A673 (cell line): Measurements from ENCODE around the gene LRRC37A3. TPM values are rescaled to one million over a fixed set of nuclear protein-coding genes. Genes with fewer than 3 reads are reported as not detected.

Experiments
- BruUV-seq: library from RNA; stranded (reverse); fragments of 400-500 nt; replicated peaks from 2 replicates; lab custom pipeline; 2021; lab: Mats Ljungman, UMichigan
- CTCF ChIA-PET: fragments of 300-600 bp; sonication (Branson Sonifier 250); formaldehyde crosslinking; loops from one replicate; lab custom pipeline; 2022; ENCODE audit warnings: antibody characterized with exemption; lab: Charles Lee
- POLR2A ChIA-PET: fragments of 300-600 bp; sonication (Branson Sonifier 250); formaldehyde crosslinking; loops from one replicate; lab custom pipeline; 2022; ENCODE audit warnings: antibody characterized with exemption; ENCODE audit not compliant: low non-redundant PET; lab: Charles Lee
- DNase-seq: peaks from one replicate; pipeline ENCODE4 v3.0.0-alpha.2; 2015; ENCODE audit warnings: low spot score
- H3K27ac ChIP-seq: fragments of 200-600 bp; sonication (generic); 2 replicates; pipeline ENCODE4 v1.5.1; 2016; ENCODE audit warnings: mixed run types, low read depth, mild to moderate bottlenecking, mixed read lengths, antibody characterized with exemption, low read length; ENCODE audit not compliant: poor library complexity, severe bottlenecking
- H3K27me3 ChIP-seq: fragments of 200-600 bp; sonication (generic); replicated peaks from 2 replicates; pipeline ENCODE4 v1.6.1; 2017; ENCODE audit warnings: mixed run types, low read depth, mild to moderate bottlenecking, mixed read lengths, antibody characterized with exemption, low read length; ENCODE audit not compliant: insufficient read depth, poor library complexity
- H3K36me3 ChIP-seq: fragments of 200-600 bp; sonication (generic); 2 replicates; pipeline ENCODE4 v1.6.1; 2016; ENCODE audit warnings: mixed run types, mild to moderate bottlenecking, mixed read lengths, antibody characterized with exemption, low read length; ENCODE audit not compliant: insufficient read depth, poor library complexity, severe bottlenecking
- H3K4me1 ChIP-seq: fragments of 200-600 bp; sonication (generic); 2 replicates; pipeline ENCODE4 v1.6.1; 2017; ENCODE audit warnings: mixed run types, mild to moderate bottlenecking, mixed read lengths, antibody characterized with exemption, low read length; ENCODE audit not compliant: insufficient read depth, poor library complexity, severe bottlenecking
- H3K4me3 ChIP-seq: fragments of 200-600 bp; sonication (generic); 2 replicates; pipeline ENCODE4 v1.5.1; 2016; ENCODE audit warnings: low read depth, mixed run types, mild to moderate bottlenecking, mixed read lengths, low read length; ENCODE audit not compliant: poor library complexity, severe bottlenecking
- H3K9me3 ChIP-seq: fragments of 200-600 bp; sonication (generic); 2 replicates; pipeline ENCODE4 v1.6.1; 2016; ENCODE audit warnings: mixed run types, low read depth, mild to moderate bottlenecking, mixed read lengths, antibody characterized with exemption, low read length; ENCODE audit not compliant: poor library complexity, severe bottlenecking
- EZH2 ChIP-seq: fragments of 200-600 bp; sonication (generic); IDR thresholded peaks from 2 replicates; pipeline ENCODE4 v1.6.1; 2017; ENCODE audit warnings: borderline replicate concordance, low read depth, mild to moderate bottlenecking, mixed read lengths, antibody characterized with exemption, low read length; ENCODE audit not compliant: poor library complexity, severe bottlenecking
- intact Hi-C: fragments of 100-400 bp; cut with micrococcal nuclease; formaldehyde crosslinking; loops from one replicate; pipeline ENCODE4 v1.10.0; 2022; ENCODE audit not compliant: unreplicated experiment
- total RNA-seq: library from RNA; stranded (reverse); gene quantifications from 2 replicates; pipeline ENCODE4 v1.2.3, GENCODE V29; 2021
- TF ChIP-seq, protein P1 (sequence below): fragments of 300-800, 200-600 bp; sonication (generic); conservative IDR thresholded peaks from 2 replicates; pipeline ENCODE4 v1.5.1; 2017; ENCODE audit warnings: low read depth, mild to moderate bottlenecking, antibody characterized with exemption, low read length, moderate library complexity, mixed read lengths

LRRC37A3 gene
- total RNA-seq, 1 experiment from 2014 or later: 17.6 TPM

DNA sequence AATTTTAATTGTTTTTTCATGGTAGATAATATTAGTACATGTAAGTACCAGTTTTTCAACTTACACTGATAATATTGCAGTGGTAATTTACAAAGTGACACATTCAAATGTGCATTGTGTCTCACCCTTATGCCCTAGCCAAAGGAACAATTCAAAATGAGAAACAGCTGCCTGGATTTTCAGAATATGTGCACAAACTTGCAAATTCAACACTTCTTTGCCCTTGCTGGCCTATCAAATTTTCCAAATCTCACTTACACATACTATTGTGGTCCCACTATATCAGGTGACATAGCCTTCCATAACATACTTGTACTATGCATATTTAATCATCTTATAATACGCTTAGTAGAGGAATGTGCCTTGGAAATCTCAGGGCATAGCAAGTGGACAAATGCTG is 32.6 kb upstream of the LRRC37A3 start:
- CTCF ChIA-PET: no interaction called here
- intact Hi-C loops: no loop called here
- POLR2A ChIA-PET: no interaction called here
- no peak for DNase-seq
- Histone ChIP-seq H3K27ac (no peak overlapping the region), H3K4me1 (no peaks in the 10 kb centered on the region), H3K27me3 (no peaks in the 10 kb centered on the region), H3K36me3 (no peaks in the 10 kb centered on the region), H3K4me3 (no peak overlapping the region), H3K9me3 (no peaks in the 10 kb centered on the region)
- BruUV-seq: no TSS peak
- TF ChIP-seq, protein P1, sequence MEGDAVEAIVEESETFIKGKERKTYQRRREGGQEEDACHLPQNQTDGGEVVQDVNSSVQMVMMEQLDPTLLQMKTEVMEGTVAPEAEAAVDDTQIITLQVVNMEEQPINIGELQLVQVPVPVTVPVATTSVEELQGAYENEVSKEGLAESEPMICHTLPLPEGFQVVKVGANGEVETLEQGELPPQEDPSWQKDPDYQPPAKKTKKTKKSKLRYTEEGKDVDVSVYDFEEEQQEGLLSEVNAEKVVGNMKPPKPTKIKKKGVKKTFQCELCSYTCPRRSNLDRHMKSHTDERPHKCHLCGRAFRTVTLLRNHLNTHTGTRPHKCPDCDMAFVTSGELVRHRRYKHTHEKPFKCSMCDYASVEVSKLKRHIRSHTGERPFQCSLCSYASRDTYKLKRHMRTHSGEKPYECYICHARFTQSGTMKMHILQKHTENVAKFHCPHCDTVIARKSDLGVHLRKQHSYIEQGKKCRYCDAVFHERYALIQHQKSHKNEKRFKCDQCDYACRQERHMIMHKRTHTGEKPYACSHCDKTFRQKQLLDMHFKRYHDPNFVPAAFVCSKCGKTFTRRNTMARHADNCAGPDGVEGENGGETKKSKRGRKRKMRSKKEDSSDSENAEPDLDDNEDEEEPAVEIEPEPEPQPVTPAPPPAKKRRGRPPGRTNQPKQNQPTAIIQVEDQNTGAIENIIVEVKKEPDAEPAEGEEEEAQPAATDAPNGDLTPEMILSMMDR: no peak
- no peak for TF ChIP-seq EZH2

DNA sequence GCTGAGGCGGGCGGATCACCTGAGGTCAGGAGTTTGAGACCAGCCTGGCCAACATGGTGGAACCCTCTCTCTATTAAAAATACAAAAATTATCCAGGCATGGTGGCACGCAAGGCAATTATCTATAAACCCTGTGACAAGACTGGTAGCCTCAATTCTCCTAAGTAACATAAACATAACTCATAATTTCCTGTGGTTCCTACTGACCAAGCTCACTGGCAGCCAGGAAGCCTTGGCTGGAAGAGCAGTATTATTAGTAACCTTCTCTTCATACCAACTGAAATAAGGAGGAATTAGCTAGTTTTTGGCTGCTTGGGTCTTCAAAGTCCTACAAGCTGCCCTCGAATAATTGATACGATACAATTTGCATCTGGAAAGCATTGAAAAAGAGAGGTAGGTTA is 31.6 kb upstream of the LRRC37A3 start:
- intact Hi-C loops: no loop called here
- ChIA-PET CTCF (no interaction called here), POLR2A (no interaction called here)
- no peak for TF ChIP-seq EZH2
- TF ChIP-seq, protein P1: no peak
- Histone ChIP-seq H3K9me3 (no peaks in the 10 kb centered on the region), H3K36me3 (no peaks in the 10 kb centered on the region), H3K4me1 (no peaks in the 10 kb centered on the region), H3K4me3 (no peak overlapping the region), H3K27me3 (no peaks in the 10 kb centered on the region), H3K27ac (no peak overlapping the region)
- no peak for DNase-seq
- BruUV-seq: no TSS peak

DNA sequence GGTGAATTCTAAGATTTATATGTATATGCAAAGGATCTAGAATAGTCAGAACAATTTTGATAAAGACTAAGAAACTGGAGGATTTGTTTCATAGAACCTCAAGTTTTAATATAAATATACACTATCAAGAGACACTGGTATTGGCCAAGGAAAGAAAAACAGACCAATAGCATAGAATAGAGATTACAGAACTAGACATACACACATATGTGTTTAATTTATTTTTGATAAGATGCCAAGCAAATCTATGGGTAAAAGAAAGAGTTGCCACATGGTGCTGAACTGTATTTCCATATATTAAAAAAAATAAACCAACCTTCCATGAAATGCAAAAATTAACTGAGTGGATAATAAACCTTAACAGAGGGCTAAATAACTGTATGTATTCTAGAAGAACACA is 27.9 kb upstream of the LRRC37A3 start:
- Histone ChIP-seq H3K27me3 (no peaks in the 10 kb centered on the region), H3K9me3 (no peaks in the 10 kb centered on the region), H3K4me1 (no peaks in the 10 kb centered on the region), H3K27ac (no peak overlapping the region), H3K36me3 (no peaks in the 10 kb centered on the region), H3K4me3 (no peak overlapping the region)
- BruUV-seq: no TSS peak
- DNase-seq: peak; percentile 46
- intact Hi-C loops: no loop called here
- ChIA-PET POLR2A (interaction anchor here (0.6 kb wide), 1 partner anchor 15 kb away, joined by 3 read pairs; no protein-coding TSS in a partner anchor), CTCF (no interaction called here)
- TF ChIP-seq EZH2: no peak
- TF ChIP-seq, protein P1: no peak
